Activated T-cell treated with anti-CD3 and anti-CD28 coated beads, Interleukin-2, amount 50 U/mL, for 24 hours (primary cell): ENCODE measurements around the gene GRHPR.
A peak's percentile ranks its signal among the peaks of the same experiment; 100 is the strongest.
"Not testable (repeated sequence)": the region's sequence is repeated elsewhere in the genome, so short reads cannot be mapped to it uniquely, and the experiment has no call there.

Experiments used
- DNase-seq: peaks from one replicate; pipeline ENCODE4 v3.0.0-alpha.2; 2020
- H3K27ac Mint-ChIP-seq: 2 replicates; pipeline ENCODE4 v1.8.0; 2020; ENCODE audit warnings: mild to moderate bottlenecking, mixed read lengths
- H3K27me3 Mint-ChIP-seq: 2 replicates; pipeline ENCODE4 v1.8.0; 2020; ENCODE audit warnings: mixed read lengths
- H3K36me3 Mint-ChIP-seq: 2 replicates; pipeline ENCODE4 v1.8.0; 2020; ENCODE audit warnings: low read depth, mixed read lengths
- H3K4me1 Mint-ChIP-seq: 2 replicates; pipeline ENCODE4 v1.8.0; 2020; ENCODE audit warnings: low read depth, mixed read lengths
- H3K4me3 Mint-ChIP-seq: 2 replicates; pipeline ENCODE4 v1.8.0; 2020; ENCODE audit warnings: mild to moderate bottlenecking, moderate library complexity, mixed read lengths
- H3K9me3 Mint-ChIP-seq: 2 replicates; pipeline ENCODE4 v1.8.0; 2020; ENCODE audit warnings: mixed read lengths

Gene GRHPR

DNA sequence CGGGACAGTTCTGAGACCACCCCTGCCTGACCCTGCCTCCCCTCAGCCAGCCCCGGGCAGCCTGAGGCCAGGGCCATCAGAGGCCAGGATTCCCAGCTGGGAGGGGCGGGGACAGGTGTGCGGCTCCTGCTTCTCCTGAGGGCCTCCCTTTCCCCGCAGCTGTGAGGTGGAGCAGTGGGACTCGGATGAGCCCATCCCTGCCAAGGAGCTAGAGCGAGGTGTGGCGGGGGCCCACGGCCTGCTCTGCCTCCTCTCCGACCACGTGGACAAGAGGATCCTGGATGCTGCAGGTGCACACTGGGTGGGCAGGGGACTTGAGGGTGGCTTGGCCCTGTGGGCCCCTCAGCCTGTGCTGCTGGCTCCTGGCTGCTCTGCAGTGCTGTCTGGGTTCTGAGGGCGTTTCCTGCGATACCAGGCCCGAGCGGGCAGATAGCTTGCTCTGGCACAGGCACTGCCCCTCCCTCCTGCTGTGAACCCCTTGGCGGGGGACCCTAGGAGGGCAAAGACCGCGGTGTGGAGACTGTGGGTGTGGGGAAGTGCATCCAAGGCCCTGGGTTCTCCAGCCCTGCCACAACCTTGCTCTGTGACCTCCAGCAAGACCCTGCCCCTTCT, 2.3 kb downstream of the GRHPR start:
- DNase-seq, result no peak
- Mint-ChIP-seq H3K9me3 (no peaks in the 10 kb centered on the region), H3K4me3 (no peak overlapping the region), H3K4me1 (peaks cover 28% of the 10 kb centered on the region), H3K27ac (peak overlapping the region; percentile 48), H3K27me3 (no peaks in the 10 kb centered on the region), H3K36me3 (peaks cover 63% of the 10 kb centered on the region)

DNA sequence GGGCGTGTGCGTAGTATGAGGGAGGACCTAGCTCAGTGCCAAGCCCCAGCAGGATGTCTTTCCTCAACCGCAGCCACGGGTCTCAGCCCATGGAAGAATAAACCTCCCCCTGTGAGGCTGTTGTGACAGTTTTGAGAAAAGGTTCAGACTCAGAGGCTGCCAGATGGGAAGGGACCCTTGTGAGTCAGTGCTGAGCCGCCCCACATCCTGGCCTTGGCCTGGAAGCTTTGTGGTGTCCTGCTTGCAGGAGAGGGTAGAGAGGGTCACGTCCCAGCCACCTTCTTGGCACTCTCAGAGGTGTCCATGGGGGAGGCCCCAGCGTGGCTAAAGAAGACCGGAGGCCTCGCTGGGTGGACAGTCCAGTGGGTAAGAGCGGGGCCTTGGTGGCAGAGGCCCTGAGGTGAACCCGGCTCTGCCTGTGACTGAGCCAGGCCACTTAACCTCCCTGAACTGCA, 2.8 kb downstream of the GRHPR start:
- H3K27ac Mint-ChIP-seq, result peak overlapping the region; percentile 48
- peaks cover 28% of the 10 kb centered on the region for H3K4me1 Mint-ChIP-seq
- DNase-seq, result no peak
- H3K9me3 Mint-ChIP-seq, result no peaks in the 10 kb centered on the region
- H3K36me3 Mint-ChIP-seq, result peaks cover 69% of the 10 kb centered on the region
- H3K4me3 Mint-ChIP-seq, result no peak overlapping the region
- H3K27me3 Mint-ChIP-seq, result no peaks in the 10 kb centered on the region

DNA sequence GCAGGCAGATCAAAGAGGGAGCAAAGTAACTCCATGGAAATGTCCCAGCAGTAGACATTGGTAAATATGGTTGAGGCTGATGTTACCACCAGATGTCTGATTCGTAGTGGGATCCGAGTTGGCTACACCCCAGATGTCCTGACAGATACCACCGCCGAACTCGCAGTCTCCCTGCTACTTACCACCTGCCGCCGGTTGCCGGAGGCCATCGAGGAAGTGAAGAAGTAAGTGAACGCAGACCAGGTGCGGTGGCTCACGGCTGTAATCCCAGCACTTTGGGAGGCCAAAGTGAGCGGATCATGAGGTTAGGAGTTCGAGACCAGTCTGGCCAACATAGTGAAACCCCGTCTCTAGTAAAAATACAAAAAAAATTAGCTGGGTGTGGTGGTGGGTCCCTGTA, 3.9 kb downstream of the GRHPR start:
- H3K27me3 Mint-ChIP-seq, H3K4me3 Mint-ChIP-seq, DNase-seq, H3K9me3 Mint-ChIP-seq: not testable (repeated sequence)
- Mint-ChIP-seq H3K4me1 (peaks cover 28% of the 10 kb centered on the region), H3K36me3 (peaks cover 80% of the 10 kb centered on the region), H3K27ac (peak overlapping the region; percentile 48)

DNA sequence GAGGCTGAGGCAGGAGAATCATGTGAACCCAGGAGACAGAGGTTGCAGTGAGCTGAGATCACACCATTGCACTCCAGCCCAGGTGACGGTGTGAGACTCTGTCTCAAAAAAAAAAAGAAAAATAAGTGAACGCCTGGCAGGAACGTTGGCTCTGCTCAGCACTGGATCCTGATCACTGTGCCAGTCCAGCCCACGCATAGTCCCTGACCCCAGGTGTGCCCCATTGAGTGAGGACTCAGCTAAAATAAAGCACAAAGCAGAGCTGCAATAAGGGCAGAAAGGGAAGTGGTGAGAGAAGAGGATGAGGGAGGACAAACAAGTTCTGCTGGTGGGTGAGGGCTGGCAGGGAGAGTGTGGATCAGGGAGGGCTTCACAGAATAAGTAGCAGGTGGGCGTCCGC, 4.3 kb downstream of the GRHPR start:
- Mint-ChIP-seq H3K9me3 (no peaks in the 10 kb centered on the region), H3K27ac (peak overlapping the region; percentile 52), H3K4me3 (no peak overlapping the region), H3K4me1 (peaks cover 25% of the 10 kb centered on the region), H3K36me3 (peaks cover 84% of the 10 kb centered on the region), H3K27me3 (no peaks in the 10 kb centered on the region)
- DNase-seq, result no peak

DNA sequence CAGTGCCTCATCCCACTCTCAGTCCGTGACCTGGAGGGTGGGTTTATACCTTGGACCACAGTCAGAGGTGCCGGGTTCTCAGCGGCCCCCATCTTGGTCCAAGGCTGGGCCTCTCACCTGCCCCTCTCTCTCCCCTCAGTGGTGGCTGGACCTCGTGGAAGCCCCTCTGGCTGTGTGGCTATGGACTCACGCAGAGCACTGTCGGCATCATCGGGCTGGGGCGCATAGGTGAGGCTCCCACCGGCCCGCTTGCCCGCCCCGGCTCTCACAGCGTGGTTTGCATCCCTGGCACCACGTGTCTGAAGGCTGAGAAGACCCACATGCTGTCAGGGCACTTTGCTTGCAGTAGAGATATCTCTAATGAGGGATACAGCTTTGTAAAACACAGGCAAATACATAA, 5.8 kb downstream of the GRHPR start:
- Mint-ChIP-seq H3K9me3 (no peaks in the 10 kb centered on the region), H3K4me3 (no peak overlapping the region), H3K27ac (no peak overlapping the region), H3K27me3 (no peaks in the 10 kb centered on the region), H3K4me1 (peaks cover 25% of the 10 kb centered on the region), H3K36me3 (peaks cover 87% of the 10 kb centered on the region)
- no peak for DNase-seq

DNA sequence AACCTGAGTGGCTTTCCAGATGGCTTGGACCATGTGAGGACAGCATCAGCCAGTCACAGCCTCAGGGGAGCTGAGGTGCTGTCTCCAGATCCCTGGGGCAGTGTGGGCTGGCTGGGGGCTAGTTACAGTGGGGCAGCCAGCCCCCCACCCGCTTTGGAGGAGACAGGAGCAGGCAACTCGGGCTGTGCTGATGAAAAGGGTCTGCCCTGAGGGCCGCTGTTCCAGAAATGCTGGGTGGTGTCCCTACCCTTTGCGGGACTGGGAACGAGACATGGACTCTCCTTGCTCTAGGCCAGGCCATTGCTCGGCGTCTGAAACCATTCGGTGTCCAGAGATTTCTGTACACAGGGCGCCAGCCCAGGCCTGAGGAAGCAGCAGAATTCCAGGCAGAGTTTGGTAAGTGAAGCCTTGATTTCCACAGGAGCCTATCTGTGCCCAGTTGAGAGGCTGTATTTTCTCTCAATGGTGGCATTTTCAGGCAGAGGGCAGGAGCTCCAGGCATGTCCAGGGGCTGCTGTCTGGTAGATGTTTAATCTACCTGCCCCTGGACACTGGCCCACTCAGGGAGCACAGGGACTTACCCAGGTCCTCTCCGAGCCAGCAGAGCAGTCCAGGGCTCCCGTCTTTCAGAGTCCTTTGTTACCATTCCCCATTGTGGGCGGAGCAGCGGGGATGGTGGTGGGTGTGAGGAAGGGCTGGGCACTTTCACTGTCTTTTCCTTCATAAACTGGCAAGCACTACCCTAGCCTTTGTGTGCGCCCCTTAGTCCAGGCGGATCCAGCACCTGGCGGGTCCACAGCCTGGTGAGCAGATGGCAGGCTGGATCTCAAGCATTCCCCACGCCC, 7.2 kb downstream of the GRHPR start:
- no peak for DNase-seq
- no peaks in the 10 kb centered on the region for H3K9me3 Mint-ChIP-seq
- H3K4me3 Mint-ChIP-seq, result no peak overlapping the region
- no peak overlapping the region for H3K27ac Mint-ChIP-seq
- H3K36me3 Mint-ChIP-seq, result peaks cover 94% of the 10 kb centered on the region
- no peaks in the 10 kb centered on the region for H3K27me3 Mint-ChIP-seq
- H3K4me1 Mint-ChIP-seq, result peaks cover 14% of the 10 kb centered on the region

DNA sequence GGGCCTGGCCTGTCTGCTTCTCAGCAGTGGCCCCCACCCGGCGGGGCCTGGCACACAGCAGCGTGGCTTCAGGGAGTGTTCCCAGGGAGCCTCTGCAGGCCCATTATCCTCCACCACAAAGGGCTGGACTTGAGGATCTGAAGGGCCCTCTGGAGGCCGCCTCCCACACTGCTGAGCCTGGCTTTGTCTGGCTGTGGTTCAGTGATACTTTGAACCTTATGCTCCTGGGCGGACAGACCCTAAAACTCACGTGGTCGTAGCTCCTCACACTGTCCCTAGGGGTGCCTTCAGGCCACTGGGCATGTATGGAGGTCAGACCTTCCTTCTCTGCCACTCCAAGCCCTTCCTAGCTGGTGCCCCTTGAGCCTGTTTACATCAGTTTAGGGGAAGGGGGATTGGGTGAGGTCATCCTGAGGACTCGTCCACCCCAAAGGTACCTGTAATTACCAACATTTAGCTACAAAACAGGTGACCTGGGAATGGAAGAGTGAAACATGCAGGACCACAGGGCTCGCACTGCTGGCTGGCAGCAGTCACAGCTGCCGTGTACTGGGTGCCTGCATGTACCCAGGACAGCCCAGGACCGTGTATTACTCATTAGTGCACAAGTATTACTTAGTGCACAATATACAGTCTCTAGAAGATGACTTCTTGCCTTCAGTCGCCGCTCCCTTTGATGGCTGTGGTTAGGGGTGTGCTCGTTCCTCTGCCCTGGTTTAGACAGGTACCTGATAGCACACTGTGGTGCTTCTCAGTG, 8.5 kb downstream of the GRHPR start:
- H3K9me3 Mint-ChIP-seq, result no peaks in the 10 kb centered on the region
- peaks cover 7% of the 10 kb centered on the region for H3K4me1 Mint-ChIP-seq
- H3K27ac Mint-ChIP-seq, result peak overlapping the region; percentile 68
- H3K36me3 Mint-ChIP-seq, result peaks cover 99% of the 10 kb centered on the region
- H3K4me3 Mint-ChIP-seq, result no peak overlapping the region
- H3K27me3 Mint-ChIP-seq, result no peaks in the 10 kb centered on the region
- DNase-seq, result no peak

DNA sequence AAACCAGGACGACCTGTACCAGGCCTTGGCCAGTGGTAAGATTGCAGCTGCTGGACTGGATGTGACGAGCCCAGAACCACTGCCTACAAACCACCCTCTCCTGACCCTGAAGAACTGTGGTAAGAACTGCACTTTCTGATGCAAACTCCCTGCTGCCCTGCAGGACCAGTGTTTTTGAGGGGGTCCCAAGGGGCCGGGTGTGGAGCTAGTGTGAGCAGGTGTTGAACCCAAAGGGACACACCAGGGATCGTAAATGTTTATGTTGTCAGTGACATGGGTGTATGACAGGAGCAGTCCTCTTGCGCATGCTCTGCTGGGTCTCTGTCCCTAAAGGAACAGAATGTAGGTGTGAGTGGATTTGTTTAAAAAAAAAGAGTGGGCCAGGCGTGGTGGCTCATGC, 9.5 kb downstream of the GRHPR start:
- no peaks in the 10 kb centered on the region for H3K9me3 Mint-ChIP-seq
- H3K27me3 Mint-ChIP-seq, result no peaks in the 10 kb centered on the region
- peaks cover 6% of the 10 kb centered on the region for H3K4me1 Mint-ChIP-seq
- no peak overlapping the region for H3K4me3 Mint-ChIP-seq
- H3K27ac Mint-ChIP-seq, result peak overlapping the region; percentile 24
- no peak for DNase-seq
- H3K36me3 Mint-ChIP-seq, result peaks cover 99% of the 10 kb centered on the region

DNA sequence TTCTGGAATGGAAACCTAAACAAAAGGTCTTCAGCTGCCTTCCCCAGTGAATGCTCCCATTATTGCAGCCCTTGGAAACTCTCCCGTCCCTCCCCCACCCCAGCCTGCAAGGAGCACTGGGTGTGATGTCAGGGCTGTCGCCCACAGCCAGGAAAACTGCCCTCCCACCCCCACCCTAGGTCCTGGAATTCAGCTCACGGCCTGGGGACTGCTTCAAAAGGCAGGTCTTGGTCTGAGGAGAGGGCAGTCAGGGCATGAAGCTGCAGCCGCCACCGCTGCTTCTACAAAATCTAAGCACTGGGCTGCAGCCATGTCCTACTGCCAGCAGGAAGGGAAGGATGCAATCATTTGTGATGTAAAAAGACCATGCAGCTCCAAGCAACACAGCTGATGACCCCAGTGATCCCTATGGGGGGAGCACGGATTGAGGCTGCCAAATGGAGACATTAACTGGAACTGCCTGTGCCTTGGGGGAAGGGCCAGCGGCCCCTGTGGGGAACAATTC, 11.4 kb downstream of the GRHPR start:
- peaks cover 99% of the 10 kb centered on the region for H3K36me3 Mint-ChIP-seq

DNA sequence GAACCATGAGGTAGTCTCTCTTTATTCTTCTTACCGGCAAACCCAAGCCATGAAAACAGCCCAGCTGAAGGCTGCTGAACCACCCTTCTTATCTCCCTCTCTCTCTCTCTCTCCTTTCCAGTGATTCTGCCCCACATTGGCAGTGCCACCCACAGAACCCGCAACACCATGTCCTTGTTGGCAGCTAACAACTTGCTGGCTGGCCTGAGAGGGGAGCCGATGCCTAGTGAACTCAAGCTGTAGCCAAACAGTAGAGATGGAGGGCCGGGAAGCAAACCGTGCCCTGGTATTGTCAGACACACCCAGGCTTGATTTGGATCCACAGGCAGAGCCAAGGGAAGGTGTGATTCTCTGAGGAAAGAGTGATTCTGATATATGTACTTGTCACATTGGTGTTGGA, 14.0 kb downstream of the GRHPR start:
- Mint-ChIP-seq H3K4me3 (no peak overlapping the region), H3K27me3 (no peaks in the 10 kb centered on the region), H3K4me1 (peaks cover 9% of the 10 kb centered on the region), H3K36me3 (peaks cover 99% of the 10 kb centered on the region), H3K9me3 (no peaks in the 10 kb centered on the region), H3K27ac (peak overlapping the region; percentile 63)
- DNase-seq, result no peak

More for the DNA sequence above, 11.4 kb downstream of the GRHPR start:
- no peaks in the 10 kb centered on the region for H3K9me3 Mint-ChIP-seq
- no peak overlapping the region for H3K27ac Mint-ChIP-seq
- no peak for DNase-seq
- no peak overlapping the region for H3K4me3 Mint-ChIP-seq
- H3K27me3 Mint-ChIP-seq, result no peaks in the 10 kb centered on the region
- H3K4me1 Mint-ChIP-seq, result peaks cover 6% of the 10 kb centered on the region

DNA sequence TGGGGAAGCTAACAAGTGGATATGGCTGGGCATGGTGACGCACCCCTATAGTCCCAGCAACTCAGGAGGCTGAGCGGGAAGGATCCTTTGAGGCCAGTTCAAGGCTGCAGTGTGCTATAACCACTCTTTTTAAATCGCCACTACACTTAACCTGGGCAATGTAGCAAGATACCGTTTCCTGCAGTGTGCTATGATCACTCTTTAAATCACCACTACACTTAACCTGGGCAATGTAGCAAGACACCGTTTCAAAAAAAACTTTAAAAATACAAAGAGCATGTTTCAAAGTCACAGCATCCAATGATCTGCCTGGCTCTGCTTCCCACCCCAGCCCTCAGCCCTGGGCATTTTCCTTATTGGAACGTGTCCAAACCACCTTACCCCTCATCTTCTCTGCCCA, 14.5 kb downstream of the GRHPR start:
- H3K4me3 Mint-ChIP-seq, result no peak overlapping the region
- DNase-seq, result no peak
- peaks cover 99% of the 10 kb centered on the region for H3K36me3 Mint-ChIP-seq
- no peaks in the 10 kb centered on the region for H3K27me3 Mint-ChIP-seq
- H3K27ac Mint-ChIP-seq, result peak overlapping the region; percentile 72
- H3K4me1 Mint-ChIP-seq, result peaks cover 9% of the 10 kb centered on the region
- H3K9me3 Mint-ChIP-seq, result no peaks in the 10 kb centered on the region

DNA sequence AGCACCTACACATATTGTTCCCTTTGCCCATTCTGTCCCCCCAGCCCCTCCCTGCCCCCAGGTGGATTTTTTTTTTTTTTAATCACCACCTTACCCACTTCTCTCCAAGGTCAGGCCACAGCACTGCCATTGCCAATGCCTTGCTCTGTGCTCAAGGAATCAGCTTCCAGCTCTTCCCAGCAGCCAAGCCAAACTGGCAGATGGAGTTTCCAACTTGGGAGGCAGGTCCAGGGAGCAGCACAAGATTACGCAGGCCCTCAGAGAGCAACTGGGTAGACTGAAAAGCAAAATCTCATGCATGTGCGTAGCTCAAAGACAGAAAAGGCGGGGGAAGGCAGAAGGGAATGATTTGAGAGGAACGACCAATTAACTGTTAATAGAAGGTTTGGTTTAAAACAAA, 15.1 kb downstream of the GRHPR start:
- Mint-ChIP-seq H3K27ac (peak overlapping the region; percentile 47), H3K27me3 (no peaks in the 10 kb centered on the region), H3K36me3 (peaks cover 99% of the 10 kb centered on the region), H3K4me1 (peaks cover 5% of the 10 kb centered on the region), H3K4me3 (no peak overlapping the region), H3K9me3 (no peaks in the 10 kb centered on the region)
- no peak for DNase-seq

DNA sequence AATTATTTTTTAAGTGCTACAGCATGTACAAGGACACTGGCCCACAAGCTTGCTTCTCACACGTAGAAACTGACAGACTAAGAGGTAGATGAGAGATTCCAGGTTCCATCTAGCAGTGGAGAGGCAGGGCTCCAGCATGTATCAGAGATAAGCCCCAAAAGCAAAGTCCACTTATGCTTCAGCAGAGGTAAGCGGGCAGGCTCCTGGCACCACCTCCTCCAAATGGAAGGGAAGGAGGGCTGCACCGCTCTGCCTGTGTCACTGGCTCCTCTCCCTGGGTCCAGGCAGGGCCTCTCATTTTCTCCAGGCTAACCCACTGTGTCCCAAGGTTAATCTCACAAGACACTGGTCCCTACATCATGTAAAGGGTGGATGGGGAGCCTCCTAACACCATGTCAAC, 15.9 kb downstream of the GRHPR start:
- no peak for DNase-seq
- H3K4me1 Mint-ChIP-seq, result peaks cover 2% of the 10 kb centered on the region
- H3K36me3 Mint-ChIP-seq, result peaks cover 99% of the 10 kb centered on the region
- no peaks in the 10 kb centered on the region for H3K27me3 Mint-ChIP-seq
- H3K27ac Mint-ChIP-seq, result no peak overlapping the region
- H3K4me3 Mint-ChIP-seq, result no peak overlapping the region
- no peaks in the 10 kb centered on the region for H3K9me3 Mint-ChIP-seq

DNA sequence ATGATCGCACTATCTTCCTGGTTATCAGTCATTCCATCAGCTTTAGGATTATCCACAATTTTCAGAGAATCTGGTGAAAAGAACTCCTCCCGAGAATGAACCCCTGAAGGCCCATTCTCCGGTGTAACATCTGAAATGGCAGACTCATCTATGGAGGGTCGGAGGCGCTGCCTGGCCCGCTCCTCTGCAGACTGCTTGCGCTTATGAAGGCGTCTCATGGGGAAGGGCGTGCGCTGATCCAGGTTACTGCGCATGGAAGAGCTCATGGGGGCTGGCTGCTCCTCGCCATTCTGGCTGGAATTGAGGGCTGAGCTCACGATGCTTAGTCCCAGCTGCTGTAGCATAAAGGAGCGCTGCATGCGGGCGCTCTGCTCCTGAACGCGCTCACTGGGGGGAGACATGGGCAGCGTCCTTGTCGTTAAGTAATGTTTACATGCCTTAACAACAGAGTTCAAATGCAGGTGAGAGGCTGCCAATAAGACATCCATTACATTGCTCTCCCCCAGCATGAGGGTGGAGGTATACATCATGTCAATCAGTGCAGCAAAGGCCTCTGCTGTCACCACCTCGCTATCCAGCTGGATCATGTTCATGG, 19.4 kb downstream of the GRHPR start:
- Mint-ChIP-seq H3K27ac (no peak overlapping the region), H3K27me3 (no peaks in the 10 kb centered on the region), H3K36me3 (peaks cover 86% of the 10 kb centered on the region), H3K4me1 (peaks cover 9% of the 10 kb centered on the region), H3K4me3 (no peak overlapping the region), H3K9me3 (no peaks in the 10 kb centered on the region)
- DNase-seq, result no peak
